Astrocyte (in vitro differentiated cells and primary cell): ENCODE data around the gene ZXDC. TPM values are rescaled to one million over a fixed set of nuclear protein-coding genes. Genes with fewer than 3 reads are reported as not detected.

Experiments used
- DNase-seq: peaks from one replicate; pipeline ENCODE4 v3.0.0-alpha.2; 2010; ENCODE audit warnings: low read depth
- FAIRE-seq: peaks from 2 replicates; lab custom pipeline; 2011; peaks lifted over from hg19 to GRCh38; lab: Jason Lieb, UNC
- H2AFZ ChIP-seq: 2 replicates; pipeline ENCODE4 v1.6.0; 2012; ENCODE audit warnings: low read depth, low read length, inconsistent platforms
- H3K27ac ChIP-seq: 2 replicates; pipeline ENCODE4 v1.5.1; 2011; ENCODE audit warnings: low read depth, low read length, inconsistent platforms
- H3K27me3 ChIP-seq: 2 replicates; pipeline ENCODE4 v1.6.0; 2011; ENCODE audit warnings: low read length, inconsistent platforms; ENCODE audit not compliant: insufficient read depth
- H3K36me3 ChIP-seq: 2 replicates; pipeline ENCODE4 v1.5.1; 2011; ENCODE audit warnings: low read length, inconsistent platforms; ENCODE audit not compliant: insufficient read depth
- H3K4me1 ChIP-seq: 2 replicates; pipeline ENCODE4 v1.5.1; 2011; ENCODE audit warnings: low read length, inconsistent platforms; ENCODE audit not compliant: insufficient read depth
- H3K4me2 ChIP-seq: 2 replicates; pipeline ENCODE4 v1.6.0; 2012; ENCODE audit warnings: low read length, inconsistent platforms
- H3K4me3 ChIP-seq: 2 replicates; pipeline ENCODE4 v1.5.1; 2011; ENCODE audit warnings: low read depth, mild to moderate bottlenecking, low read length, inconsistent platforms; ENCODE audit not compliant: insufficient read depth
- H3K79me2 ChIP-seq: 2 replicates; pipeline ENCODE4 v1.6.0; 2012; ENCODE audit warnings: mild to moderate bottlenecking, low read length, inconsistent platforms; ENCODE audit not compliant: insufficient read depth
- H3K9ac ChIP-seq: 2 replicates; pipeline ENCODE4 v1.6.0; 2012; ENCODE audit warnings: mild to moderate bottlenecking, low read length, inconsistent platforms
- H3K9me3 ChIP-seq: 2 replicates; pipeline ENCODE4 v1.5.1; 2012; ENCODE audit warnings: low read depth, mild to moderate bottlenecking, low read length, inconsistent platforms; ENCODE audit not compliant: insufficient read depth
- H4K20me1 ChIP-seq: 2 replicates; pipeline ENCODE4 v1.6.0; 2012; ENCODE audit warnings: low read length, inconsistent platforms; ENCODE audit not compliant: insufficient read depth
- H3K27ac Mint-ChIP-seq: one replicate; pipeline ENCODE4 v1.8.0; 2021; ENCODE audit warnings: mild to moderate bottlenecking, mixed read lengths; ENCODE audit not compliant: unreplicated experiment
- H3K27me3 Mint-ChIP-seq: one replicate; pipeline ENCODE4 v1.8.0; 2021; ENCODE audit warnings: low read depth, mixed read lengths; ENCODE audit not compliant: unreplicated experiment
- H3K36me3 Mint-ChIP-seq: one replicate; pipeline ENCODE4 v1.8.0; 2021; ENCODE audit warnings: low read depth, mixed read lengths; ENCODE audit not compliant: unreplicated experiment
- H3K4me1 Mint-ChIP-seq: one replicate; pipeline ENCODE4 v1.8.0; 2021; ENCODE audit warnings: low read depth, mixed read lengths; ENCODE audit not compliant: unreplicated experiment
- H3K4me3 Mint-ChIP-seq: one replicate; pipeline ENCODE4 v1.8.0; 2021; ENCODE audit warnings: mild to moderate bottlenecking, moderate library complexity, mixed read lengths; ENCODE audit not compliant: unreplicated experiment
- H3K9me3 Mint-ChIP-seq: one replicate; pipeline ENCODE4 v1.8.0; 2021; ENCODE audit warnings: mild to moderate bottlenecking, mixed read lengths; ENCODE audit not compliant: unreplicated experiment
- EZH2 ChIP-seq: IDR thresholded peaks from 2 replicates; pipeline ENCODE4 v1.6.1; 2012; ENCODE audit warnings: mild to moderate bottlenecking, low read length, inconsistent platforms; ENCODE audit not compliant: insufficient read depth
- total RNA-seq: library from RNA; stranded (reverse); gene quantifications from 2 replicates; pipeline ENCODE4 v1.2.1, GENCODE V29; 2021
- TF ChIP-seq, protein P1 (sequence below): IDR thresholded peaks from 2 replicates; pipeline ENCODE4 v1.5.1; 2011; ENCODE audit warnings: low read depth, mild to moderate bottlenecking, inconsistent platforms, low read length, moderate library complexity; ENCODE audit not compliant: insufficient read depth

Gene ZXDC
- total RNA-seq, 1 donor from 2014 or later: 19.6 TPM

DNA sequence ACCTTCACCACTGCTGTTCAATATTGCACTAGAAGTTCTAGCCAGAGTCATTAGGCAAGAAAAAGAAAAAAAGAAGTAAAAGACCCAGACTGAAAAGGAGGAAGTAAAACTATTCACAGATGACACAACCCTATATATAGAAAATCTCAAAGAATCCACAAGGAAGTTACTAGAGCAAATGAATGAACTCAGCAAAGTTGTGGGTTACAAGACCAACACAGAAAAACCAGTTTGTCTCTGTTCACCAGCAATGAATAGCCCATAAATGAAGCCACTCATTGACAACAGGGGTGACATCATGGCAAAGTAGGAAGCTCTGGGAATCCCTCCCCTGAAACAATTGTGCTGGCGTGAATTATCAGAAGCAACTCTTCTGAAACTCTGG, 76.3 kb downstream of the ZXDC start:
- Histone ChIP-seq H2AFZ (no peak overlapping the region), H3K27ac (no peak overlapping the region), H3K4me1 (no peaks in the 10 kb centered on the region), H3K36me3 (no peaks in the 10 kb centered on the region), H3K9me3 (no peaks in the 10 kb centered on the region), H3K9ac (no peak overlapping the region), H3K4me3 (no peak overlapping the region), H3K79me2 (no peaks in the 10 kb centered on the region), H4K20me1 (no peaks in the 10 kb centered on the region), H3K4me2 (no peak overlapping the region), H3K27me3 (peaks cover 2% of the 10 kb centered on the region)
- H3K27me3 Mint-ChIP-seq: peaks cover 35% of the 10 kb centered on the region
- H3K4me1 Mint-ChIP-seq: no peaks in the 10 kb centered on the region
- H3K4me3 Mint-ChIP-seq: no peak overlapping the region
- TF ChIP-seq, protein P1, sequence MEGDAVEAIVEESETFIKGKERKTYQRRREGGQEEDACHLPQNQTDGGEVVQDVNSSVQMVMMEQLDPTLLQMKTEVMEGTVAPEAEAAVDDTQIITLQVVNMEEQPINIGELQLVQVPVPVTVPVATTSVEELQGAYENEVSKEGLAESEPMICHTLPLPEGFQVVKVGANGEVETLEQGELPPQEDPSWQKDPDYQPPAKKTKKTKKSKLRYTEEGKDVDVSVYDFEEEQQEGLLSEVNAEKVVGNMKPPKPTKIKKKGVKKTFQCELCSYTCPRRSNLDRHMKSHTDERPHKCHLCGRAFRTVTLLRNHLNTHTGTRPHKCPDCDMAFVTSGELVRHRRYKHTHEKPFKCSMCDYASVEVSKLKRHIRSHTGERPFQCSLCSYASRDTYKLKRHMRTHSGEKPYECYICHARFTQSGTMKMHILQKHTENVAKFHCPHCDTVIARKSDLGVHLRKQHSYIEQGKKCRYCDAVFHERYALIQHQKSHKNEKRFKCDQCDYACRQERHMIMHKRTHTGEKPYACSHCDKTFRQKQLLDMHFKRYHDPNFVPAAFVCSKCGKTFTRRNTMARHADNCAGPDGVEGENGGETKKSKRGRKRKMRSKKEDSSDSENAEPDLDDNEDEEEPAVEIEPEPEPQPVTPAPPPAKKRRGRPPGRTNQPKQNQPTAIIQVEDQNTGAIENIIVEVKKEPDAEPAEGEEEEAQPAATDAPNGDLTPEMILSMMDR: no peak
- no peak for TF ChIP-seq EZH2
- H3K9me3 Mint-ChIP-seq: no peaks in the 10 kb centered on the region
- H3K36me3 Mint-ChIP-seq: peaks cover 2% of the 10 kb centered on the region
- FAIRE-seq: no peak
- peak overlapping the region; percentile 56 for H3K27ac Mint-ChIP-seq
- no peak for DNase-seq

DNA sequence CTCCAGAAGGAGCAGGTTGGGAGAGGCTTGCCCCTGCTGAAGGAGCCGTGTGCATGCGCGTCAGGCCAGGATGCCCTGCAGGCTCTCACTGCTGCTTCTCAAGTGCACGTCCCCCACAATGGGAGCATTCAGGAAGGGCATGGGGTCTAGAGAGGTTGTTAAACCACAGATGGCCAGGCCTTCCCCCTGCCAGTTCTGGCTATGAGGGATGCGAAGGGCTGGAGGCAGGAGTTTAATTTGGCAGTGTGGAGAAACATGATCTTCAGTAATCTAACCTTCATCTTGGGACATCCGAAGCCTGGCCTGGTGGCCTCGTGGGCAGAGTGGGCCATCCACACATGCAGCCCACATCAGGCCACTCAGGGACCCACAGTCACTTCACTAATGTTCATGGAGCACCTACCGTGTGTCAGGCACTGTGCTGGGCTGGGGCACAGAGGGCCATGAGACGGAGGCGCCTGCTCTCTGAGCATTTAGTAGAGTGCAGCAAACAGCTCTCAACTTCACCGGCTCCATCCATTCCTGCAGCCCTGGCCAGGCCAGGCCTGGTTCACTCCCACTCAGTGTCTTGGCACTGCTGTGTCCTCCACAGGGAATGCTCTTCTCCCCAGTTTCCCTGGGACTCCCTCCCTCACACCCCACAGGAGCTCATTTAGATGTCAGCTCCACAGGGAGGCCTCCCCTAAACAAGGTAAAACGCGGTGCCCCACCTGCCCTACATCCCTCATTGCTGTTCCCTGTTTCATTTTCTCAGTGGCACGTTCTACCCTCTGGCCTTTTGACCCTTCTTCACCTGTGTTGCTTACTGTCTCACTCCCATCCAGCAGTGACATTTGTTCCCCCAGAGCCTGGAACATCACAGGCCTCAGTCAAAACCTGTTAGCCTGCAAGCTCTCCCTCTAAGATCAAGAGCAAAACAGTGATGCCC, 77.0 kb downstream of the ZXDC start:
- no peak for TF ChIP-seq EZH2
- TF ChIP-seq, protein P1: no peak
- no peak overlapping the region for H3K4me2 ChIP-seq
- no peak overlapping the region for H3K9ac ChIP-seq
- no peaks in the 10 kb centered on the region for H3K79me2 ChIP-seq
- Mint-ChIP-seq H3K9me3 (no peaks in the 10 kb centered on the region), H3K36me3 (peaks cover 2% of the 10 kb centered on the region), H3K4me3 (no peak overlapping the region), H3K27me3 (peaks cover 42% of the 10 kb centered on the region), H3K4me1 (no peaks in the 10 kb centered on the region), H3K27ac (peak overlapping the region; percentile 56)
- no peaks in the 10 kb centered on the region for H4K20me1 ChIP-seq
- no peaks in the 10 kb centered on the region for H3K36me3 ChIP-seq
- peaks cover 8% of the 10 kb centered on the region for H3K27me3 ChIP-seq
- FAIRE-seq (no peak), DNase-seq (no peak)
- H3K4me3 ChIP-seq: no peak overlapping the region
- no peaks in the 10 kb centered on the region for H3K9me3 ChIP-seq
- no peak overlapping the region for H3K27ac ChIP-seq
- no peak overlapping the region for H2AFZ ChIP-seq
- no peaks in the 10 kb centered on the region for H3K4me1 ChIP-seq
